Dermis microvascular lymphatic vessel endothelial cell (primary cell): ENCODE measurements around the gene MAP3K20. TPM values are rescaled to one million over a fixed set of nuclear protein-coding genes. Genes with fewer than 3 reads are reported as not detected.
A peak's percentile ranks its signal among the peaks of the same experiment; 100 is the strongest.
"Not testable (repeated sequence)": the region's sequence is repeated elsewhere in the genome, so short reads cannot be mapped to it uniquely, and the experiment has no call there.

Source experiments
- DNase-seq, 2 donors: peaks; one replicate each; pipeline versions ENCODE4 v3.0.0 to v3.0.0-alpha.2; 2010; ENCODE audit warnings: low read depth in 2 of 2
- total RNA-seq: library from RNA; depleted of rRNA; stranded (reverse); fragments of >200 nt; gene quantifications from 2 replicates; pipeline ENCODE4 v1.2.1, GENCODE V29; 2014

The MAP3K20 gene
- total RNA-seq, 1 donor from 2014 or later: 27.2 TPM

DNA sequence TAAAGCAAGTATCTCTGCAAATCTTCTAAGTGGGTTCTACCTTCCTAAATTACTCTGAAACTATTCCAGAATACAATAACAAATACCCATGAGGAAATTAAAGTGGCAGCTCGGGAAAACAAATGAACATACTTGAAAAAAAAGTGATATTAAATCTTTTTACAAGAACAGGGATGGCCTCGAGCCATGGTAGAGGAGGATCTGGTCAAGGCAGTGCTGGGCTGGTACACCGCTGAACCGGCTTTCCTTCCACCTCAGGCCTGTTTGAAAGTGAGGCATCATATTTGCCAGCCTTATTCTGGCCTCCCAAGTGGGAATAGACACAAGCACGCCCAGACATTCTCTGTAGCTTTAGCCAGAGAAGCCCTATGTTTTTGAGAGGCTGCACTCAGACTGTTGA is 154.5 kb downstream of the MAP3K20 start:
- no peak for DNase-seq

DNA sequence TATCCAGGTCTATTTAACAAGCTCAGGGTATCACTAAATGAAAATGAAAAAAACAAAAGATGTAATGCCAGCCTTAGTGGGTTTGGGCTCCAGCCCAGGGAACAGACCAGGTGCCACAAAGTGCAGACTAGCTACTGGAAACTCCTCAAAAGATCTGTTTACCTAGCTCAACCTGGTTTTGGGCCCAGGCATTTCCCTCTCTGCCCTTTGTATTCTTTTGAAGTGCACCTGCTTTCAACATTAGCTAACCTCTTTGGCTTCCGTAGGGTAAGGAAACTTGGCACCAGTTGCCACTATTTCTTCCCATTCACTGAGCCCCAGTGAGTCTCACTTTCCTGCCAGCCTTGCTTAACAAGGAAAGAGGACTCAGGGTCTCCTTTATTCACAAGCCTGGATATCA is 155.4 kb downstream of the MAP3K20 start:
- DNase-seq: peak; percentile 65 to 75

DNA sequence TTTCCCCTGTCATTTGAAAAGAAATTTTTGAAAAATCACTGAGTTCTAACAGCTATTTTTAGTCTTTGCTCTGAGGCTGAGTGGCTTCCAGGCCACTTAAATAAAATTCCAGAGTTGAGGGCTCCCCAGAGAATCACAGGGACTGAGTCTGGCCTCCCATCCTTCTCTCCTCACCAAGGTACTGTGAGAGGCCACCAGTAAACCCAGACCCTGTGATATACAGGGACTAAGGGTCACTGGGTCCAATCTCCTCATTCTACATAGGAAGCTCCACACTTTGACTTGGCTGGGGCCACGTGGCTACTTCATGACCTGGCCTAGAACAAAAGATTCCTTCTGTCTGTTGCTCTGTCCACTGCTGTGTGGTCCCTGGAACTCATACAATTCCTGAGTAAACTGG is 155.8 kb downstream of the MAP3K20 start:
- DNase-seq: no peak

DNA sequence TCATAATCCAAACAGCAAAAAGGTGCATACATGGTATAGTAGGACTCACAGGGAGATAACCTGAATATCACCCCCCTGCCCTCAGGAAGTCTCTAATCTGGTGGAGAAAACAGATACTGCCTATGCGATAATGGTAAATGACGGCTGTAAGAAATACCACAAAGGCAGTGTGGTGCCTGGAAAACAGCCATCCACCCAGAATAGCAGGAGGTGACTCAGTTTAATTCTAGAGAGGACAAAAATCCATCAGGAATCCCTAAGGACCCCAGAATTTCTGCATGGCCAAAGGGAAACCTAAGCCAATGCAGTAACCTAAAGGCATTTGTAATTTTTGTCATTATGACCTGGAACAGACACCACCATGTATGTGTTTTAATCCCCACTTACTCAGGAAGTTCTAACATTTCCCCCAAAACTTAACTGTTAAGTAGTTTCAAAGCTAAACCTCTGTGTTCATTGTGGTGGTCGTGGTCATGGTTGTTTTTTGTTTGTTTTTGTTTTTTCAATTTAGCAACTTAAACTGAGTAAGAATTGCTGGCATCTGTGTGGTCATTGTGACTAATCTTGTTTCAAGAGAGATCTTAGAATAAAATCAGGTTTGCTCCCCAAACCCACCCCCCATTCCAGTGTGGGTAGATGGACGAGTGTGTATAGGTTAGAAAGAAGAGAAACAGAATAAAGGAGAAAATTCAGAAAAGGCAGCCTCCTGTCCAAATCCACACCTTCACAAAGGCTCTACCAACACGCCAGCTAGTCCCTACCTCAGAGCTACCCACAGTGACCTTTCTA is 157.5 kb downstream of the MAP3K20 start:
- DNase-seq: no peak

DNA sequence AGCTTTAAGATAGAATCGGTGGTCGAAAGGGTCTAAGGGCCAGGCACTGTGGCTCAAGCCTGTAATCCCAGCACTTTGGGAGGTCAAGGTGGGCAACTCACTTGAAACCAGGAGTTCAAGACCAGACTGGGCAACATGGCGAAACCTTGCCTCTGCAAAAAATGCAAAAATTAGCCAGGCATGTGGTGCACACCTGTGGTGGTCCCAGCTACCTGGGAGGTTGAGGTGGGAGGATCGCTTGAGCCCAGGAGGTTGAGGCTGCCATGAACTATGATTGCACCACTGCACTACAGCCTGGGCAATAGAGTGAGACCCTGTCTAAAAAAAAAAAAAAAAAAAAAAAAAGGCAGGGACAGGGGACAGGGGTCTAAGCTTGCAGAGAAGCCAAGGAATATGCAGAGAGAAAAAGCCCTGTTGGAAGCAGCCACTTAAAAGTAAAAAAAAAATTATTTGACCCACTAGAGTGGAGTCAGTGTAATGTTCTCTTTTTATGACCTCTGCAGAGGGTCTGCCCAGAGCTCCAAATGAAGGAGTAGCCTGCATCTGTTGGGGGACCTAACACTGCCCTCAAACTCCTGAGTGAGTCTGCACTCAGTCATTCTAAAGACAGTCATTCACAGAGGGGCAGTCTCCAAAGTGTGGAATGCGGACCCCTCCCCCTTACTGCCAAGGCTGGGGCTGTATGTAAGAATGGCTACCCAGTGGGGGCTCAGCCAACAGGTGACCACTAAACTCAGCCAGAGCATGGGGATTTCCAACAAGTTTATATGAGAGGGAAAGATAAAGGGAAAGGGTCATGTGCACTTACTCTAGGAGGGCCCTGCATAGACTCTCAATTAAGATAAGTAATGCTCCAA is 160.5 kb downstream of the MAP3K20 start:
- no peak for DNase-seq

DNA sequence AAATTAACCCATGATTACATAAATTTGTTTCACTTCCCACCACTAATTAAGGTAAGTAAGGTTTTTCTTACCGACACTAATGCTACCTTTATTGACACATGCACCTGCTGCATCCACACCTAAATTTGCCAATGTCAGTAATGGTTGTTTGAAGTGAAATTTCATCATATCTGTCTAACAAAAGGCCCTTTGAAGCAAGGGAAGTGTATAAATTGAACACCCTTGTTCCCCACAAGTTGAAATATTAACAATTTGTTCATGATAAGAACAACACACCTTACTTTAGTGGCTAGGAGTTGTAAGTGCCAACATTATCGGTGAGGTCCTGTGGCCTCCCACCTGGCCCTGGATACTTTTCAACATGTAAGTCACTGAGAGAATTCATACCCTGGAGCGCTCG is 162.7 kb downstream of the MAP3K20 start:
- DNase-seq: no peak

DNA sequence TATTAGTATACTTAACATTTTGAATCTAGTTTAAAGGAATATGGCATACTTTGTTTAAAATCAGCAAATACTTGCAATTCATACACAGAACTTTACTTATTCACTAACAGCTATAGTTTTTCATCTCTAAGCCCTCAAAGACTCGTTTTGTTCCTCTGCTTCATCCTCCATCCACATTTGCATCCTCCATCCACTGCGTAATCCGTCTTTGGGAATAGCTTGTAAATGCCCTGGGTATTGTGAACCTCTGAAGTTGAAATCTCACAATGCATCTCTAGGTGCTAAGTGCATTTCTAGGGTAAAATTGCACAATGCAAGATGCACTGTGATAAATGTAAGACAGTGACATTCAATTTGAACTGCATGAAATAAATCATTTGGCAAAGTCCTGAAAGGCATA is 163.2 kb downstream of the MAP3K20 start:
- DNase-seq: no peak

DNA sequence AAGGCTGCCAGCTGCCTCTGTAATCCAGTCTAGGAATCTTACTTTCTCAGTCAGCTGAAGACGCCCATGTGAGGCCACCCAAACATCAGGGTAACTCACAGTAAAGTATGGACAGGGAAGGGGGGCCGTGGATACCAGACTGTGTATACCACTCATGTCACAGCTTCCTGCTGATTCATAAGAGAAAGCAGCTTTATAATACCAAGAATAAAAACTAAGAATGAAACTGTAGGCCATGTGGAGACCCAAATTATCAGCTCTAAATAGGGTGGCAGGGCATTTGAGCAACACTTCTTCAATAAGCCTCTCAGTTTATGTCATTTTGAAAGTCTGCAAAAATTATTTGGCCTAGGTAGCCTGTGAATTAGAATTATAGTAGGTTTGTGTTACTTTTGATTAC is 164.0 kb downstream of the MAP3K20 start:
- no peak for DNase-seq

DNA sequence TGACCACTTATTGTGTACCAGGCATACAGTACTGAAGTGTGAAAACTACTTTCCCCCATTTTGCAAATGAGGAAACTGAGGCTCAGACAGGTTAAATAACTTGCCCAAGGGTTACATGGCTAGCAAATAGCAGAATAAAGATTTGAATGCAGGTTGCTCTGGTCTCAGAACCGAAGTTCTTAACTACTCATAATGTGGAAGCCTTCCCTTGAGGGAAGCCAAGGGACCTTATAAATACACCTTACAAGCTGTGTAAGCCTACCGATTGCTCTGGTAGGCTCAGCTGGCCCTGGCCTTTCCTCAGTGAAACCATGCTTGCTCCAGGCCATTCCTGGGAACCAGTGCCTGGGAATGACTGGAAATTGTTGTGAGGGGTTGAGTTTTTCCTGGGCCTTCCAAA is 164.4 kb downstream of the MAP3K20 start:
- DNase-seq: no peak

DNA sequence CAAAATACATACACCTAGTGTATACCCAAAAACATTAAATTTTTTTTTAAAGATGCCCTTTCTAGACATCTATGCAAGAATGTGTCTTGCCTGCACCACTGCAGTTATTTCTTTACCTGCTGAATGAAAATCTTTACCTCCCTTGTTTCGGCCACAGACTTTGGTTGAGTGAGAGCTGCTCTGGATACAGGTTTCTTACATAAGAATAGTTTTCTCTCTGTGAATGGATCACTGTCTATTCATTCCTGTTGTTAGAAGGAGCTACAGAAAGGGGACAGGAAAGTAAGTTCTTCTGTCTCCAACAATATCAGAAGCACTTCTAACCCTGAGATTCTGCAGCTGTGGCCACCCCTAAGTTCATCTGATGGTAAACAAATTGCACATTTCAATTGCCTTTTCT is 166.0 kb downstream of the MAP3K20 start:
- no peak for DNase-seq

DNA sequence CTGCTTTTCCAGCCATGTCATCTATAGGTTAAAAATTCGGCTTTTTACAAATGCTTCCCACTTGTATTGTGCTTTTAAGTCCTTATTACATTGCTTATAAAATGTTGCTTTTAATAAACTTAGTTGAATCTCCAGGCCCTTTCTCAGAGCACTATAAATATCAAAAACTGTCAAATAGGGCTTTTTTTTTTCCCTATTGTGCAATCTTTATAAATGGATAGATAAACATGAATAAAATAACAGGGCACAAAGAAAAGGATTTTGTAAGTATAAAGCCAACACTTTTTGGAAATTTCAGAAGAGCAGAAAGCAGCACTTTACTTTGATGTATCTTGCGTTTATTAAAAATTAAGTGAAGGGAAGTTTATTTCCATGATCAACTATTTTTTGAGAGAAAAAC is 171.5 kb downstream of the MAP3K20 start:
- DNase-seq: no peak

DNA sequence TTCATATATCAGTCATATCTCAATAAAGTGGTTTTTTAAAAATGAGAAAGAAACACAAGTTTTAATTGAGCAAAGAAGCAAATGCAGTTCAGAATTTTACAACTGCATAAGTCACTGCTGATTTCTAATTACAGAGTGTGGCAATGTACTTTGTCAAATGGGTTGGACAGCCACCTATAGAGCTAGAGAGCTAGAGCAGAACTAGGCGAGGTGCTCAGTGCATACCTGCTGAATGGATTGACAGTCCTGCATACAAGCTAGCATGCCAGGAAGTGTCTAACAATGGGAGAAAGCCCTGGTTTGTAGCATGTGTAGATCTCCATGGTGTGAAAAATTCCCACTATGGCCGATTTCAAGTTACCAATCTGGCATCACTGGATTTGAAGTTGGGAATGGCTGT is 172.7 kb downstream of the MAP3K20 start:
- DNase-seq: no peak

DNA sequence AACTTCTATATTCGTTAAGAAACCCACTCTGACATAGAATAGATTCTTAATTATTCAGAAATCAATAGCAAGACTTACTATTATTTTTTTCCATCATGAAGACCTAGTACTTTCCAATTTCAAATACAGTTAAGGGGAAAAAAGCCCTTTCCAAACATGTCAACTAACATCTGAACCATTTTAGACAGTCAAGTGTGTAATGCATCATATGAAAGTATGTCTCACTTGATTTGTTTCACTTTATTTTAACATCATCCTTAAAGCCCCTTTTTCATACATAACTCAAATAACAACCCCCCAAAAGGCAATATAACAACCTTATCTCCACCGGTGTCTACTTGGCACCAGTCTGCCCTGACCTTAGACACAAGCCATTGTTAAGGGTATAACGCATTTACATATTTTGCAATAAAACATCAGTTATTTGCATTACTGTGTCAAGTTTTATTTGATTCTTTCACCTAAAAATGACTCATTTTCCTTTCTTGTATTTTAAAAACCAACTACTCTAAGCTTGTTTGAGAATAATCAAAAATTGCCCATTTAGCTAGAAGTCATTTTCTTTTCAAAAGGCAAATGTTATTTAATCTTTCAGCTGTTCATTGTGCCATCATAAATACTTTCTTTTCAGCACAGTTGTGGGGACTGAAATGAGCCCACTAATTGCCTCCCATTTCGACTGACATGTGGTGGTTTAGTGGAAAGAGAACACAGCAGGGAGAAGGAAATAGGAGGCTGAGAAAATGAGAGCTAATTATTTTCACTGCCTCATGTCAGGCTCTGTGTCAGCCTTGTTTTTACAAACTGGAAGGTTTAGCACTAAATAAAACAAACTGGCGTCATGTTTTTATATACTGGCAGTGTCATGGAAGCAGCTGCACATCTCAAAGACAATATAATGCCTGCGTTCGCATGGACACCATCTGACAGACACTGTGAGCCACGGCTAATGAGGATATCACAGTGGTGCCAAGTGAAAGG is 174.3 kb downstream of the MAP3K20 start:
- peak in 1 of 2 donors; percentile 6 for DNase-seq

DNA sequence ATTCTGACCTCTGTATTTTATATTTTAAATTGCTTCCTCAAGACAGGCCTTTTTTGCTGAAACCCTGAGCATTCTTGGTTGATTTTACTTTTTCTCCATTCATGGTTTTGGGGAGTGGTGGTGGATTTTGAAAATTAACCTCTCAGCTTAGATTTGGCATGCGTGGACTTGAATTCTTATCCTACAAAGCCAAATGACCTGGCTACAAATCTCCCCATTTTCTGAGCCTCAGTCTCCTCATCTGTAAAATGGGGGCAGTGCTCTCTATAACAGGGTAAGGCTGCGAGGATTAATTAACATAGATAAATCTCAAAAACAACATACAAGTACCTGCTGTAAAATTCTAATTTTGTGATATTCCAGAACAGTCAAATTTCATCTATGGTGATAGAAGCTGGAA is 175.6 kb downstream of the MAP3K20 start:
- no peak for DNase-seq

DNA sequence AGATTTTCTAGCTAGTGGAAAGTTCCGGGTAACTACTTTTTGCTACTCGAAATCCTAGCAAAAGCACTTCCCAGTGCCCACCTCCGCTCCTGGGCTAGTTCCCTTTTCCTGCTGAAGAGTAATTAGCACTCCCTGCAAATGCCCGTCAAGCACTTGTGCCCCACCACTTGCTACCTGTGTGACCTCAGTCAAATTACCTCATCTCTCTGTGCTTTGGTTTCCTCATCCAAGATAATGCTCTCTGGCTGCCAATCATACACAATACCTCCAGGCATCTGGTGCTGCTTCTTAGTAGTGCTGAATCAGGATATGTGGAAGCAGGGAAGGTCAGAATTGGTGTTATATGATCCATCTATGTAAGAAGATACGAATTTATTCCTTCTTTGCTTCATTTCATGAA is 176.9 kb downstream of the MAP3K20 start:
- DNase-seq: no peak

DNA sequence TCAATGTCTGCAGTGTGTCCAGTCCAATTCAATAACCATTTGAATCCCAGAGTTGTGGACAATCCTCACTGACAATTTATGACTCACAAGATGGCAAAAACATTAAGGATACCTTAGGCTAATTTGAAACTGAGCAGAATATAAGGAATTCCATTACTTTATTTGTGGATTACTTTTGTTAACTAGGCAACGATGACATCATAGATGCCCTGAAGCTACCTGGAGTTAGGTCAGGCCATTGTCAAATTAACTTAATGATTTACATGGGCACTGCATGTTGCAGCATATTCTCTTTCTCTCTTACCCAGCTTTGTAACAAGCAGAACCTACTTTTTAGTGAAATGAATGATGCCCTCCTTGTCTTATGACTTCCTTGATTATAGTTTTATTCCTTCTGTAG is 179.0 kb downstream of the MAP3K20 start:
- DNase-seq: no peak

DNA sequence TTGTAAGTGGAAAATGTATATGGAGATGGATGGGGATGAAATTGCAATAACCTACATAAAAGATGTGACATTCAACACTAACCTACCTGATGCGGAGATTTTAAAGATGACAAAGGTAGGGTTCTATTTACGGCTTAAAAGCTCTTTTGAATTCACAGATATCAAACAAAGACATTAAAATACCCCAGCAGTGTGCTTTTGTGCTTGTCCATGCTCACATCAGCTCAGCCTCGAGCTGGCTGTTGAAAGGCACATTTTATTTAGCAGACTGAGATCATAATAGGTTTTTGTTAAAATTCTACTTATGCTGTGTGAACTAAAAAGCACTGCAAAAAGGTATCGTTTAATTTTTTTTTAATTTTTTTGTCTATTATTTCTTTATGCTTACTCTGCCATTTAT is 183.1 kb downstream of the MAP3K20 start:
- DNase-seq: no peak

DNA sequence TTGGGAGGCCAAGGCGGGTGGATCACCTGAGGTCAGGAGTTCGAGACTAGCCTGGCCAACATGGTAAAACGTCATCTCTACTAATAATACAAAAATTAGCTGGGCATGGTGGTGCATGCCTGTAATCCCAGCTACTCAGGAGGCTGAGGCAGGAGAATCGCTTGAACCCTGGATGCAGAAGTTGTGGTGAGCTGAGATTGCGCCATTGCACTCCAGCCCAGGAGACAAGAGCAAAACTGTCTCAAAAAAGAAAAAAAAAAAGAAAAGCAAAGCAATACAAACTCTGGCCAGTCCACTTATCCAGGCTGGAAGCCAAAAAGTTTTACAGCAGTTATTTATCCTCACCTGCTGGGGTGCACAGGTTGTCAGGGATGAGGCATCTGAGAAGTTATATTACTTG is 186.7 kb downstream of the MAP3K20 start:
- DNase-seq: not testable (repeated sequence)

DNA sequence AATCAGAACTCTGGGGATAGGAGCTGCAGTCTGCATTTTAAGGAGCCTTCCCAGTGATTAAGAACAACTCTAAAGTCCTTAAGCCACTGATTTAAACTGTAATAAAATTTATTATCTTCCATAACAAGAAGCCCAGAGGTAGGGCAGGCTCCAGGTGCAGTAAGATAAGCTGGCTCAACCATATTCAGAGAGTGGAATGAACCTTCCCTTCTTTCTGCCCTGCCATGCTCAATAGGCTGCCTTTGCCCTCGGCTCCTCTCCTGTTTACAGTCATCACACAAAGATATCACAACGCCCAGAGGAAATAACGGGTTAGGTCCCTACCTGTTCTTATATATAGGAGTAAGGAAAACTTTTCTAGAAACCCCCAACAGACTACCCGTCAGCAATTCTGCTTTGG is 188.5 kb downstream of the MAP3K20 start:
- no peak for DNase-seq

DNA sequence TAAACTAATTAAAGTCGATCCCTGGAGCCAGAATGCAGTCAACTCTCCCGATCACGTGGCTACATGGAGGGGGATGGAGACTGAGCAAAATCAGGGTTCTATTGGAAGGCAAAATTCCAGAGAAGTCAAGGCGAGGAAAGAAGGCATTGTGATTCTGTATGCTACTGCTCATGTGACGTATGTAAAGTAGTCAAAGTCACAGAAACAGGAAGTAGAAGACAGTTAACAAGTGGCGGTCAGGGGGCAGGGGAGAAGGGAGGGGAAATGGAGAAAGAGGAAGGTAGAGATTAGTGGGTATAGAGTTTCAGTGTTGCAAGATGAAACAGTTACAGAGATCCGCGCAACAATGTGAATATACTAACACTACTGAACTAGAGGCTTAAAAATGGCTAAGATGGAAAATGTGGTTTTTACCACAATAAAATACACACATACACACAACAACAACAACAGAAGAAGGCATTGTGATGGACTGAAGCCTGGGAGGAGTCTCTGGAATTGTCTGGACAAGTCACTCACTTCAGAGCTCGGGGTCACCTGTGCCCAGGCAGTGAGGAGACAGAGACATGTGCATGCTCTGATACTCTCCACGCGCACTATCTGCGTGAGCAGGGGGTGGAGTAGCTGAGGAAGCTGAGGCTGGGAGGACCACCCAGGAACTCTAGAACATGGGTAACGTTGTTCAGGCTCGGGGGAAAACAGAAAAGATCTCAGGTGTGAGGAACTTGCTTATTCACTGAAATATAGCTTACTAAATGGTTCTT is 189.1 kb downstream of the MAP3K20 start:
- no peak for DNase-seq

DNA sequence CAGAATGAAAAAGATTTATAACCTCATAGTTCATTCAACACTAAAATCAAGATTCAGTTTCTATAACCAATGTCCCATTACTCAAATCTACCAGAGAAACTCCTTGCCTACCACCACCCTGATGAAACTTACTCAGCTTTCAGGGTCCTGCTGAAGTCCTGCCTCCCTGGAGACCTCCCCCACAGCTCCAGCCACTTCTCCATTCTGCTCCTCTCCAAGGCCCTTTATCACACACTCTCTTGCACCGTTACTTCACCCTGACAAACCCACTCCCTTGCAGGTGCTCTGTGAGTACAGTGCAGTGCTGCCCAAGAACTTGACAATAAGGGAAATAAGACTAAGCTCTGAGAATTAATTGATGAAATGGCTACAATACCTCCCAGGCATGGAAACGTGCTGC is 195.5 kb downstream of the MAP3K20 start:
- DNase-seq: no peak
